Trophoblast cell (in vitro differentiated cells and primary cell): ENCODE measurements around the gene BCHE.

Source experiments
- DNase-seq, 2 donors: peaks; one replicate each; pipeline ENCODE4 v3.0.0-alpha.2; 2016
- H2AFZ ChIP-seq: 2 replicates; pipeline ENCODE4 v1.6.1; 2013; ENCODE audit warnings: low read length, moderate library complexity, mild to moderate bottlenecking; ENCODE audit not compliant: insufficient read depth, poor library complexity
- H2AK5ac ChIP-seq: 2 replicates; pipeline ENCODE4 v1.6.1; 2013; ENCODE audit warnings: mild to moderate bottlenecking, low read length
- H2BK120ac ChIP-seq: 2 replicates; pipeline ENCODE4 v1.6.1; 2013; ENCODE audit warnings: low read length, mild to moderate bottlenecking, moderate library complexity; ENCODE audit not compliant: insufficient read depth, poor library complexity
- H2BK12ac ChIP-seq: 2 replicates; pipeline ENCODE4 v1.6.1; 2013; ENCODE audit warnings: mild to moderate bottlenecking, low read length, moderate library complexity
- H2BK5ac ChIP-seq: 2 replicates; pipeline ENCODE4 v1.6.1; 2013; ENCODE audit warnings: low read length, low read depth, moderate library complexity, mild to moderate bottlenecking; ENCODE audit not compliant: poor library complexity
- H3K14ac ChIP-seq: 2 replicates; pipeline ENCODE4 v1.6.1; 2013; ENCODE audit warnings: mild to moderate bottlenecking, low read length
- H3K18ac ChIP-seq: 2 replicates; pipeline ENCODE4 v1.6.1; 2013; ENCODE audit warnings: mild to moderate bottlenecking, low read length
- H3K23ac ChIP-seq: 2 replicates; pipeline ENCODE4 v1.6.1; 2013; ENCODE audit warnings: low read length
- H3K27ac ChIP-seq: 2 replicates; pipeline ENCODE4 v1.5.1; 2013; ENCODE audit warnings: low read depth, mild to moderate bottlenecking, inconsistent platforms, low read length, moderate library complexity
- H3K27me3 ChIP-seq: 2 replicates; pipeline ENCODE4 v1.6.1; 2013; ENCODE audit warnings: inconsistent platforms, mild to moderate bottlenecking, low read length, moderate library complexity; ENCODE audit not compliant: insufficient read depth
- H3K36me3 ChIP-seq, 2 experiments: 1 replicate in 1 of 2; 2 replicates in 1 of 2; pipeline ENCODE4 v1.6.1; 2013; ENCODE audit warnings: low read length in 2 of 2, mild to moderate bottlenecking in 2 of 2, moderate library complexity in 1 of 2; ENCODE audit not compliant: insufficient read depth in 2 of 2, control insufficient read depth in 1 of 2
- H3K4ac ChIP-seq: 2 replicates; pipeline ENCODE4 v1.6.1; 2013; ENCODE audit warnings: low read depth, mild to moderate bottlenecking, low read length, moderate library complexity
- H3K4me1 ChIP-seq, 2 experiments: 1 replicate in 1 of 2; 2 replicates in 1 of 2; pipeline ENCODE4 v1.6.1; 2013; ENCODE audit warnings: low read length in 2 of 2, mild to moderate bottlenecking in 2 of 2, moderate library complexity in 1 of 2; ENCODE audit not compliant: insufficient read depth in 2 of 2, control insufficient read depth in 1 of 2
- H3K4me2 ChIP-seq: 2 replicates; pipeline ENCODE4 v1.6.1; 2013; ENCODE audit warnings: inconsistent platforms, mild to moderate bottlenecking, low read length, moderate library complexity
- H3K4me3 ChIP-seq: 2 replicates; pipeline ENCODE4 v1.5.1; 2013; ENCODE audit warnings: mild to moderate bottlenecking, low read depth, low read length, inconsistent platforms
- H3K79me1 ChIP-seq: one replicate; pipeline ENCODE4 v1.6.1; 2013; ENCODE audit warnings: low read length
- H3K79me2 ChIP-seq: 2 replicates; pipeline ENCODE4 v1.6.1; 2013; ENCODE audit warnings: low read length, mild to moderate bottlenecking; ENCODE audit not compliant: control insufficient read depth, insufficient read depth, poor library complexity
- H3K9ac ChIP-seq: 2 replicates; pipeline ENCODE4 v1.6.1; 2013; ENCODE audit warnings: mild to moderate bottlenecking, low read length
- H3K9me3 ChIP-seq: 2 replicates; pipeline ENCODE4 v1.6.1; 2013; ENCODE audit warnings: low read depth, mild to moderate bottlenecking, control low read depth, inconsistent platforms, low read length; ENCODE audit not compliant: insufficient read depth
- H4K12ac ChIP-seq: 2 replicates; pipeline ENCODE4 v1.6.1; 2013; ENCODE audit warnings: low read depth, mild to moderate bottlenecking, low read length, moderate library complexity
- H4K8ac ChIP-seq: 2 replicates; pipeline ENCODE4 v1.6.1; 2013; ENCODE audit warnings: low read depth, mild to moderate bottlenecking, low read length, moderate library complexity
- H4K91ac ChIP-seq: one replicate; pipeline ENCODE4 v1.6.1; 2013; ENCODE audit warnings: low read depth, mild to moderate bottlenecking, low read length, moderate library complexity
- WGBS: extraction: QIAGEN DNeasy Blood & Tissue Kit; methylation state at CpG from one replicate; pipeline ENCODE4 v1.1.7; 2013; ENCODE audit warnings: missing lambda C conversion rate; ENCODE audit not compliant: insufficient read length, insufficient coverage; ENCODE audit errors: extremely low coverage; 5-methylcytosine and 5-hydroxymethylcytosine counted together

BCHE gene

DNA sequence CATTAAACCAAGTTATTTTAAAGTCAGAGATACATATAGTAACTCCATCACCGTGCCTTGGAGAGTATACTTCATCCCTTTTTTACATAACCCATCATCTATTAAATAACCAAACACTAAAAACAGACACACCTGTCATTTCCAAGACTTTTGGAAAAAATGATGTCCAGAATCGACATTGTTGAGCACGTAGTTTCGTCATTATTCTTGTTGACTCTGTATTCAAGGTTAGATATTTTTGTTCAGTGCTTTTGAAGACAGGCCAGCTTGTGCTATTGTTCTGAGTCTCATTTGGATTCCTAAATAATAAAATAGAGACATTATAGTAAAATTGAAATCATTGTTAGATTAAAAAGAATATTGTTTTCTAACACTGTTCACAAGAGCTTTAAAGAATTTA is 51.2 kb downstream of the BCHE start:
- H2BK120ac ChIP-seq = no peak overlapping the region
- no peaks in the 10 kb centered on the region for H3K79me1 ChIP-seq
- H3K23ac ChIP-seq = no peak overlapping the region
- no peak for DNase-seq
- H3K36me3 ChIP-seq = no peaks in the 10 kb centered on the region
- no peak overlapping the region for H2AFZ ChIP-seq
- H2BK12ac ChIP-seq = no peak overlapping the region
- no peak overlapping the region for H3K27ac ChIP-seq
- no peaks in the 10 kb centered on the region for H3K9me3 ChIP-seq
- H2BK5ac ChIP-seq = no peak overlapping the region
- H3K18ac ChIP-seq = no peak overlapping the region
- H3K27me3 ChIP-seq = no peaks in the 10 kb centered on the region
- no peak overlapping the region for H3K4me3 ChIP-seq
- H3K4me2 ChIP-seq = no peak overlapping the region
- no peak overlapping the region for H3K9ac ChIP-seq
- no peaks in the 10 kb centered on the region for H3K4me1 ChIP-seq
- WGBS = no CpG with 5 or more reads among the region's 4 CpGs
- H2AK5ac ChIP-seq = no peak overlapping the region
- H4K8ac ChIP-seq = no peak overlapping the region
- H3K4ac ChIP-seq = no peak overlapping the region
- H3K14ac ChIP-seq = no peak overlapping the region
- no peak overlapping the region for H4K12ac ChIP-seq
- H4K91ac ChIP-seq = no peak overlapping the region
- H3K79me2 ChIP-seq = no peaks in the 10 kb centered on the region

DNA sequence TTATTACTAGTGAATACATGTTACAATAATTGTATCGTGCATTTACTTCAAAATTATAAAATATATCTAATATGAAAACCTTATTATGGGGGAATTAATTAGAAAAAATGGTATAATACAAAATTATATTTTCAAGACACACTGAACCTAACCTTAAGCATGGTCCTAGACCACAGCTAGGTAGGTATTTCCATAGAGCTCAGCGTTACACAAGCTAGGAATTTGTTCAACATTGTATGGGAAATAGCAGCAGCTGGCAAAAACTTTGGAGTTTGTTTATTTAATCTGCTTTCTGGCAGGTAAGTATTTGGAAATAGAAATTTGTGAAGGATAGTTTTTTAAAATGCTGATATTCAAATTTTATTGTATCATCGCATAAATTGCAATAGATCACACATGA is 52.9 kb downstream of the BCHE start:
- H3K9me3 ChIP-seq = no peaks in the 10 kb centered on the region

DNA sequence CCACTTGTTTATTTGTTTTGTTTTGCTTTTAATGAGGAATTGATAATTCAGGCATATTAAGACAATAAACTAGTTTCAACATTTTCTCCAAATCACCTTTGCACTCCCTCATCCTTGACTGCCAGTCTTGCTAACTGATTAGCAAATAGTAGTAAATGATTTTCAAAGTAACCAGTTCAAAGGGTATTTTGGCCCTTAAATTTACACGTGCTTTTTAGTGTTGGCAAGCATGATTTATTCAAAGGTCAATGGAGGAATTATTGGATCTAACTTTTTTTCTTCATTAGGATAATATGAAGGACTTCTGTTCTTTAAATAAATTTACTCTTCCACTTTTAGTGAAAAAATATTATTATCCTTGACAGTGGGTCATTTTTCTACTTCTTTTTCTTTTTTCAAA is 53.8 kb downstream of the BCHE start:
- no CpG with 5 or more reads among the region's 1 CpG for WGBS
- no peaks in the 10 kb centered on the region for H3K79me1 ChIP-seq
- H2AK5ac ChIP-seq = no peak overlapping the region
- H3K4ac ChIP-seq = no peak overlapping the region
- H3K4me2 ChIP-seq = no peak overlapping the region
- no peak overlapping the region for H3K18ac ChIP-seq
- no peaks in the 10 kb centered on the region for H3K4me1 ChIP-seq
- H2BK120ac ChIP-seq = no peak overlapping the region
- H3K79me2 ChIP-seq = no peaks in the 10 kb centered on the region
- no peak overlapping the region for H2BK5ac ChIP-seq
- no peak overlapping the region for H3K4me3 ChIP-seq
- H4K8ac ChIP-seq = no peak overlapping the region
- H4K91ac ChIP-seq = no peak overlapping the region
- H2AFZ ChIP-seq = no peak overlapping the region
- no peak overlapping the region for H4K12ac ChIP-seq
- no peaks in the 10 kb centered on the region for H3K27me3 ChIP-seq
- H3K14ac ChIP-seq = no peak overlapping the region
- no peak for DNase-seq
- H3K36me3 ChIP-seq = no peaks in the 10 kb centered on the region
- no peak overlapping the region for H2BK12ac ChIP-seq
- H3K23ac ChIP-seq = no peak overlapping the region
- no peak overlapping the region for H3K27ac ChIP-seq
- H3K9me3 ChIP-seq = no peaks in the 10 kb centered on the region
- H3K9ac ChIP-seq = no peak overlapping the region

More for the DNA sequence above, 52.9 kb downstream of the BCHE start:
- no peak for DNase-seq
- Histone ChIP-seq H3K9ac (no peak overlapping the region), H4K12ac (no peak overlapping the region), H3K27me3 (no peaks in the 10 kb centered on the region), H3K14ac (no peak overlapping the region), H3K18ac (no peak overlapping the region), H3K79me2 (no peaks in the 10 kb centered on the region), H3K4me1 (no peaks in the 10 kb centered on the region), H4K8ac (no peak overlapping the region), H3K27ac (no peak overlapping the region), H2BK12ac (no peak overlapping the region), H3K23ac (no peak overlapping the region), H2BK120ac (no peak overlapping the region), H2AK5ac (no peak overlapping the region), H3K4me3 (no peak overlapping the region), H3K36me3 (no peaks in the 10 kb centered on the region), H3K4ac (no peak overlapping the region), H2BK5ac (no peak overlapping the region), H4K91ac (no peak overlapping the region), H3K4me2 (no peak overlapping the region), H2AFZ (no peak overlapping the region), H3K79me1 (no peaks in the 10 kb centered on the region)
- no CpG with 5 or more reads among the region's 3 CpGs for WGBS

DNA sequence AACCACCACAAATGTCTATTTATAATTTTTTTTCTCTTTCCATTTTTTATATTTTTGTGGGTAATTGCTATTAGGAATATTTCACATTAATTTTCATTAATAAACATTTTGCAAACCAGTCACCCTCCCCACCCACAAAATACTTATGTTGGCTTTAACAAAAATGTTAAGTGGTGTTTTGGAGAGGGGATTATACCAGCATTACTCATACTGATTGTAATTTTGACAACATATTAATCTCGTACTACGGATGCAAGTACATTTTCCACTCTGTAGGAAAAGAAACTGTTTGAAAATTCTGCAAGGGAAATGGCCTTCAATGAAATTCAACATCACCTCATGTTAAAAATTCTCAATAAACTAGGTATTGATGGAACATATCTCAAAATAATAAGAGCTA is 58.3 kb downstream of the BCHE start:
- Histone ChIP-seq H3K23ac (no peak overlapping the region), H4K91ac (no peak overlapping the region)
- WGBS = no CpG with 5 or more reads among the region's 2 CpGs

More for the DNA sequence above, 58.3 kb downstream of the BCHE start:
- H3K36me3 ChIP-seq = no peaks in the 10 kb centered on the region
- H3K4ac ChIP-seq = no peak overlapping the region
- H2AK5ac ChIP-seq = no peak overlapping the region
- H3K9ac ChIP-seq = no peak overlapping the region
- no peak overlapping the region for H3K14ac ChIP-seq
- no peak overlapping the region for H4K8ac ChIP-seq
- H3K79me1 ChIP-seq = no peaks in the 10 kb centered on the region
- no peaks in the 10 kb centered on the region for H3K9me3 ChIP-seq
- no peak overlapping the region for H3K4me2 ChIP-seq
- H2BK5ac ChIP-seq = no peak overlapping the region
- H2AFZ ChIP-seq = no peak overlapping the region
- H4K12ac ChIP-seq = no peak overlapping the region
- H3K4me1 ChIP-seq = no peaks in the 10 kb centered on the region
- no peak for DNase-seq
- no peak overlapping the region for H3K27ac ChIP-seq
- H3K18ac ChIP-seq = no peak overlapping the region
- no peak overlapping the region for H2BK12ac ChIP-seq
- no peaks in the 10 kb centered on the region for H3K79me2 ChIP-seq
- no peaks in the 10 kb centered on the region for H3K27me3 ChIP-seq
- H3K4me3 ChIP-seq = no peak overlapping the region
- H2BK120ac ChIP-seq = no peak overlapping the region
